GM10248 (cell line): Measurements from ENCODE around the gene PARP6.
"Not testable (repeated sequence)": the region's sequence is repeated elsewhere in the genome, so short reads cannot be mapped to it uniquely, and the experiment has no call there.

ENCODE experiments used
- CTCF ChIA-PET: fragments of 300-600 bp; sonication (Branson Sonifier 250); formaldehyde crosslinking; extraction: SDS; loops from one replicate; lab custom pipeline; 2021; ENCODE audit warnings: antibody characterized with exemption; lab: Yijun Ruan, JAX
- POLR2A ChIA-PET: fragments of 350-650 bp; sonication (Branson Sonifier 250); formaldehyde crosslinking; extraction: SDS; loops from one replicate; lab custom pipeline; 2020; ENCODE audit warnings: antibody characterized with exemption; lab: Yijun Ruan, JAX
- DNase-seq: peaks from one replicate; pipeline ENCODE4 v3.0.0; 2012; ENCODE audit errors: extremely low spot score
- CTCF ChIP-seq: IDR thresholded peaks from 2 replicates; pipeline ENCODE4 v1.5.1; 2012; ENCODE audit warnings: mild to moderate bottlenecking, low read depth; ENCODE audit errors: extremely low read depth, missing control alignments, control extremely low read depth

The PARP6 gene

GRCh38 chr15:72281713-72282112, 9.4 kb upstream of the PARP6 start:
- no peak for DNase-seq
- ChIA-PET POLR2A (no interaction called here), CTCF (interaction anchor here (1.0 to 7.1 kb wide), 5 partner anchors 8 to 31 kb away, joined by 3 to 32 read pairs (median 3); no protein-coding TSS in a partner anchor)
- TF ChIP-seq CTCF: no peak

- CTCF ChIA-PET: interaction anchor here (0.9 to 1.4 kb wide), 3 partner anchors 12 to 68 kb away, joined by 3 to 4 read pairs (median 3); no protein-coding TSS in a partner anchor
- DNase-seq: no peak
- no peak for TF ChIP-seq CTCF
- POLR2A ChIA-PET: no interaction called here
Observed at GRCh38 chr15:72280751-72281150, 8.4 kb upstream of the PARP6 start.

- ChIA-PET POLR2A (no interaction called here), CTCF (interaction anchor here (1.3 to 1.8 kb wide), 3 partner anchors 35 to 79 kb away, joined by 3 to 7 read pairs (median 5); no protein-coding TSS in a partner anchor)
- no peak for TF ChIP-seq CTCF
- DNase-seq: no peak
Observed at GRCh38 chr15:72278737-72279136, 6.4 kb upstream of the PARP6 start.

GRCh38 chr15:72276326-72276700, 4.0 kb upstream of the PARP6 start:
- no peak for DNase-seq
- CTCF ChIA-PET: no interaction called here
- no peak for TF ChIP-seq CTCF
- POLR2A ChIA-PET: no interaction called here

GRCh38 chr15:72275635-72276325, 3.4 kb upstream of the PARP6 start:
- CTCF ChIA-PET: interaction anchor here (3.4 kb wide), 2 partner anchors 9 to 49 kb away, joined by 12 to 32 read pairs; no protein-coding TSS in a partner anchor
- DNase-seq, POLR2A ChIA-PET: not testable (repeated sequence)

- DNase-seq: no peak
- POLR2A ChIA-PET: no interaction called here
- CTCF ChIA-PET: interaction anchor here (0.6 to 3.4 kb wide), 5 partner anchors 9 to 73 kb away, joined by 3 to 32 read pairs (median 5); no protein-coding TSS in a partner anchor
- no peak for TF ChIP-seq CTCF
Observed at GRCh38 chr15:72272997-72273352, 621 bp upstream of the PARP6 start.

- CTCF ChIA-PET: interaction anchor here (1.0 kb wide), 1 partner anchor 45 kb away, joined by 3 read pairs; no protein-coding TSS in a partner anchor
- peak; percentile 27 for DNase-seq
- no peak for TF ChIP-seq CTCF
- POLR2A ChIA-PET: no interaction called here
Observed at GRCh38 chr15:72271895-72272212, 500 bp downstream of the PARP6 start.
